Stimulated activated CD8-positive, alpha-beta memory T cell treated with anti-CD3 and anti-CD28 coated beads, Interleukin-7, amount 100 ng/mL, for 48 hours (primary cell): ENCODE data around the gene PCNX3.

ENCODE experiments used
- DNase-seq, 2 donors: peaks; one replicate each; pipeline ENCODE4 v3.0.0-alpha.2; 2020; ENCODE audit warnings: low read depth in 1 of 2; ENCODE audit errors: extremely low read depth in 1 of 2

The PCNX3 gene

DNA sequence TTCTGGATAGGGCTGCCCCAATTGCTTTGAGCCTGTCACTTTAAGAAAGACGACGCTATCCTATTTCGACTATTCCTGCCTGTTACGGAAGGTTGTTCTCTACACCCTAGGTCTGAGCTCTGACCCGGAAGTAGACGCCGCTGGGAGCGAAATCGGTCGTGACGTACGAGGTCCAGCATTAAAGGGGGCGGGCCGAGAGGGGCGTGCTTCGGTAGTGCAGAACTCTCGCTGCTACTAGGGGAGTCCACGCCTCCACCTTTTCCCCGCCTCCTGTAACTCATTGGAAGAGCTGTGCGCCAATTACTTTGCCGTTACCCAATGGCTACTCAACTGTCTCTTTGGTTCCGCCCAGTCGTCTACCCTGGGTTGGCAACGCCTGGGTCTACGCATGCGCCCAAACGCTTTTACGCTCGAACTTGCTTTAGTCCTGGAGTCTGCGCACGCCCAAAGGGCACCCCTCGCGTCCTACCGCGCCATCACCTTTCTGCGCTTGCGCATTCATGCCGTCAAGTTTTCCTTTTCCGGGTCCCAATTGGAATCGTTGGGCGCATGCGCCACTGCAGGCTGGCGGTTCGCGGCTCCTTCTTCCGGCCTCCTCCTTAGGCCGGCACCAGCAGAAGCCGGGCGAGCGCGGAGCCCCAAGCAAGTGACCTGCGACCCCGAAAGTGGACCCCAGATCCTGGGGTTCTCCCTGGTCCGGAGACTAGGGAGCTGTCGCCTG, at the start of gene PCNX3:
PCNX3 (plus strand) TSS at position 548 of the 721 bp plus-strand sequence. CDS start 536 bp downstream, outside the sequence.
- peak; percentile 100 for DNase-seq

DNA sequence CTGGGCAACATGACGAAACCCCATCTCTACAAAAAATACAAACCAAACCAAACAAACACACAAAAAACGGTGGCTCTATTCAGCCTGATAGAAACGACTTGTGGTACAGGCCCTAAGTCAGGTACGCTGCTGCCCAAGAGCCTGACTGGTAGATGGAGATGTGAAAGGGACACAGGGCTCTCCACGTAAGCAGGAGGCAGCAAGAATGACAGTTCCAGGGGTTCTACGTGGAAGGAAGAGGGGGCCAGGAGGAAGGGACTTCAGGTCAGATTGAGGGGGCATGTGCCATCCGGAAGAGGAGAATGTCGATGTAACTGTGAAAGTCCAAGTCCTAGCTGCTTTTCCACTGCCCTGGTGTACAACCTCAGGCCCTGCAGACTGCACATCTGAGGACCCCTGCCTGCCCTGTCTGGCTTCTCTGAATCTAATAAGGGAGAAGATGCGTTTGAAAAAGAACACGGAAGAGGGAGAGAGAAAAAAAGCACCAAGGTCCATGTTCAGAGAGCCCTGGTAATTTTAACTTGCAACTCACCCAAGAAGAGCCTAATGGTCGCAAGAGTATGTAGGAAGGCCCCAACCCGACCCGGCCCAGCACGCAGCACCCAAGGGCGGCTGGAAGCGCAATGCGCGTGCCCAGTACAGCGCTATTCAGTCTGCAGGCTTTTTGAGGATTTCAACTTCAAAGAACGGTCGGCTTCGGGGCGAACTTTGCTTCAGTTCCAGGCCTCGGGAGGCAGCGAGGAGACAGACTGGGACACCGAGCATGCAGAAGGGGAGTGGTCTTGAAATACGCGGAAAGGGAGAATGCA, 46.2 kb upstream of the PCNX3 start:
- no peak for DNase-seq

DNA sequence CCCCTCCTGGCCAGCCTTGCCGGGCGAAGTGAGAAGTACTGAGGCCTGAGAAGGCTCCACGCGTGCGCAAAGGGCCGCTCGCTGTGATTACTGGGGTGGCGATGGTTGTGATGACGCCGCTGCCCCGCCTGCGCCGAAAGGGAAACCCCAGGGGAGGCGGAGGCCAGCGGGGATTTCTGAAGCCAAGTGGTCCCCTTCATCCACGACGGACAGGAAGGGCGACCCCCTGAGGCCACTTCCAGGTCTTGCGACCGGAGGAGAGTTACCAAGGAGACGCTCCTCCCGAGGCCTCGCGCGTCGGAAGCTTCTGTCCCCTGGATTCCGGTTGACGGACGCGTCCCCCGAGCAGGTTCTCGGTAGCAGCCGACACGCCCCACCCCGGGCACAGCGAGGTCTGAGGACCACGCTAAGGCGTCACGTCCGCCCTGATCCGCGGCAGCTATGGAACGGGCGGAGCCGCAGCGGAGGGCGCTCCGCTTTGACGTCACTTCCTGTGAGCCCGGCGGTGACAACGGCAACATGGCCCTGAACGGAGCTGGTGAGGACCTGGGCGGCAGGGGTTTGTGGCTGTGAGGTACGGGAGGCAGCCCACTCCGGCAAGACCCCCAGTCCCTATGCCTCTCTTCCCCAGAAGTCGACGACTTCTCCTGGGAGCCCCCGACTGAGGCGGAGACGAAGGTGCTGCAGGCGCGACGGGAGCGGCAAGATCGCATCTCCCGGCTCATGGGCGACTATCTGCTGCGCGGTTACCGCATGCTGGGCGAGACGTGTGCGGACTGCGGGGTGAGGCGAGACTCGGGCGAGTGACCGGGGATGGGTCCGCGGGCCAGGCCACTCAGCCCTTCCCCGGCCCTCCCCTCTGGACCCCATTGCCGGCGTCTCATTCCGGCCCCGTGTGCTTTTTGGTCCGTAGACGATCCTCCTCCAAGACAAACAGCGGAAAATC, 45.3 kb upstream of the PCNX3 start, which contains the start of gene ZNRD2:
ZNRD2 (plus strand) TSS at position 505 of the 946 bp plus-strand sequence; CDS start at position 520, 15 bp downstream.
- DNase-seq, result peak; percentile 99 to 100

DNA sequence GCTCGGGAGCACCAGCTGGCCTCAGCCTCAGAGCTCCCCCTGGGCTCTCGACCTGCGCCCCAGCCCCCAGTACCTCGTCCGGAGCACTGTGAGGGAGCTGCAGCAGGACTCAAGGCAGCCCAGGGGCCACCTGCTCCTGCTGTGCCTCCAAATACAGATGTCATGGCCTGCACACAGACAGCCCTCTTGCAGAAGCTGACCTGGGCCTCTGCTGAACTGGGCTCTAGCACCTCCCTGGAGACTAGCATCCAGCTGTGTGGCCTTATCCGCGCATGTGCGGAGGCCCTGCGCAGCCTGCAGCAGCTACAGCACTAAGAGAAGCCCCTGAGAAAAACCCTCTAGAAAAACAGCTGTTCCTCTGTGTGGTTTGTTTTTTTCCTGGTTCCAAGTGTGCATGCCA, 44.2 kb upstream of the PCNX3 start:
- no peak for DNase-seq

DNA sequence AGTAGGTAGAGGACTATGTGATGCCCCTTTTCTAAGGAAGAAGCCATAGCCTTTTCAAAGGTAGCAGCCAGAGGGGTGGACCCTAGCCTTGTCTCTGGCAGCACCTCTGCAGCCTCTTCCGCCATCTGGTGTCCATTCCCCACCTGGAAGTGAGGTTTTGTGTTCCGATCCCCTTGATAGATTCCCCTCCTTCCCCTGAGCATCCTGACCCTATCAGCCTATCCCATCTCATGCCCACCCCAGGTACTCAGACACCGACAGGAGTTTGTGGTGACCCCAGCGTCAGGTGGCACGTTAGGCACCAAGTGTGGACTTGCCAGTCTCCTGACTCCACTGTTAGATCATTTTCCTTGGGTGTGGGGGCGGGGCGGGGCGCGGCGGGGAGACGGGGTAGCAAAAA, 43.6 kb upstream of the PCNX3 start:
- DNase-seq, result no peak

DNA sequence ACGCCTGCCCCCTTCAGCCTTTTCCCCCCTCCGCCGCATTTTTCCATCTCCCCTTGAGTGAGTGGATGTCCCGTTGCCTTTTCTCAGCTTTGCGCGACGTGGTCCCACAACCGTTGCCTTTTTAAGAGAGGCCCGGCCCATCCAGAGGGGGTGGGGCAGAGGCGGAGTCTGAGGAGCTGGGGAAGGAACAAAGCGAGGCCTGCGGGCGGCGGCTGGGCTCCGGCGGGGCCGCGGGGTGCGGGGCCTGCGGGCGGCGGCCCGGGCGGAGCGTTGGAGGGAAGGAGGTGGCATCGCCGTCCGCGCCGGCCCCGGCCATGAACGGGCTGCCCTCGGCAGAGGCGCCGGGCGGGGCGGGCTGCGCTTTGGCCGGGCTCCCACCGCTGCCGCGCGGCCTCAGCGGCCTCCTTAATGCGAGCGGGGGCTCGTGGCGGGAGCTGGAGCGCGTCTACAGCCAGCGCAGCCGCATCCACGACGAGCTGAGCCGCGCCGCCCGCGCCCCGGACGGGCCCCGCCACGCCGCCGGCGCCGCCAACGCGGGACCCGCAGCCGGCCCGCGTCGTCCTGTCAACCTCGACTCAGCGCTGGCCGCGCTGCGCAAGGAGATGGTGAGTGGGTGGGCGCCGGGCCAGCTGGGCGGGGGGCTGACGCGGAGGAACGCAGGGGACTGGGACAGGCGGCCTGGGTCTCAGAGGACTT, 43.1 kb upstream of the PCNX3 start, which contains the start of gene FAM89B:
FAM89B (plus strand) TSS at position 183 of the 696 bp plus-strand sequence; CDS start at position 315, 132 bp downstream.
- peak; percentile 69 to 89 for DNase-seq

DNA sequence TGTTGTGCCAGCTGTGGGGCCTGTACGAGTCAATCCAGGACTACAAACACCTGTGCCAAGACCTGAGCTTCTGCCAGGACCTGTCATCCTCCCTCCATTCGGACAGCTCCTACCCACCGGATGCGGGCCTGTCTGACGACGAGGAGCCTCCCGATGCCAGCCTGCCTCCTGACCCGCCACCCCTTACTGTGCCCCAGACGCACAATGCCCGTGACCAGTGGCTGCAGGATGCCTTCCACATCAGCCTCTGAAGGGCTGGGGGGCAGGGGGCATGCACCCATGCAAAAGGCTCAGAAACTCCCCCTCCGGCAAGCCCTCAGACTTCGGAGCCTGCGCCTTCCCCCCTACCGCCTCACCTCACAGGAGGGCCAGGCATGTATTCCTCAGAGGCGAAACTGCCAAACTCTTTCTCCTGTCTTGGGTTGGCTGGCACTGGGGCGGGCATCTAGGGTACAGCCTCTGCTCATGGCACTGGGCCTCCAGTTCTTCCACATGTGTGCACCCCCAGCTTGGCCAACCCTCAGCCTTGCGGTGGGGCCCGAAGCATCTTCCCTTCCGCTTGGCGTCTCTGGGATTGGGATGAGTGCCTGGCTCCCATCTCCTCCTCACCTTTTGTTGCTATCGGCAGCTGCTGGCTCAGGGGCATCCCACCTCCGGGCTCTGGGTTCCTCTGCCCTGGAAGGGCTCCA, 42.0 kb upstream of the PCNX3 start:
- no peak for DNase-seq

GRCh38 chr11:65574109-65574810, 41.3 kb upstream of the PCNX3 start:
- peak; percentile 94 for DNase-seq

DNA sequence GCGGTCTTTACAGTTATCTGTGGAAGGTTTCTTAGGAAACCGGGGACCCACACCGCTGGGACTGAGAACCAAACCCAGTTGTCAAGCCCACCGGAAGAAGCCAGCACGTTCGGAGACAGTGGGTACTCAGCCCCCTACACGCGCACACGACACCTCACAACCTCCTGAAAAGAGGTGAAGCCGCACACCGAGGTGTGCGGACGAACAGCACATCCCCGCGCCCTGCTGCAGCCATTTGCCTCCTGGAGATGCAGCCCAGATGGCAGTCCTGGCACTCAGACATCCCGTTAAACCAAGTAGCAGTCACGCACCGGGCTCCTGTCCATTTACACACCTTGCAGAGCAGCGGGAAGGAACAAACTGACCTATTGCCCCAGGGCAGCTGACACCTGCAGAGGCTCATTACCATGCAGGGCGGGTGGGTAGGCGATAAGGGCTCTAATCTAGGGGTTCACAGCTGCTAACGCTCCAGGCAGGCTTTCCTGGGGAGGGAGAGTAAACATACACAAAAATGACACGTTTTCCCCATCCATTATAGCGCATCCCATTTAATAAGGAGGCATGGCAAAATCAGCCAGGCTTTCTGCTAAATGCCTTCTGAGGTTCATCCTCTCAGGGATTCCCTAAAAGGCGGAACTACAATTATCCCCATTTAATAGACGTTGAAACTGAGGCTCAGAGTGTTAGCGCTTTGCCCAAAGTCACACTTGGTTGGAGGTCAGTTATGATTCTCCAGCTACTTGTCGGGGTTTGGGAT, 40.6 kb upstream of the PCNX3 start:
- DNase-seq, result no peak

DNA sequence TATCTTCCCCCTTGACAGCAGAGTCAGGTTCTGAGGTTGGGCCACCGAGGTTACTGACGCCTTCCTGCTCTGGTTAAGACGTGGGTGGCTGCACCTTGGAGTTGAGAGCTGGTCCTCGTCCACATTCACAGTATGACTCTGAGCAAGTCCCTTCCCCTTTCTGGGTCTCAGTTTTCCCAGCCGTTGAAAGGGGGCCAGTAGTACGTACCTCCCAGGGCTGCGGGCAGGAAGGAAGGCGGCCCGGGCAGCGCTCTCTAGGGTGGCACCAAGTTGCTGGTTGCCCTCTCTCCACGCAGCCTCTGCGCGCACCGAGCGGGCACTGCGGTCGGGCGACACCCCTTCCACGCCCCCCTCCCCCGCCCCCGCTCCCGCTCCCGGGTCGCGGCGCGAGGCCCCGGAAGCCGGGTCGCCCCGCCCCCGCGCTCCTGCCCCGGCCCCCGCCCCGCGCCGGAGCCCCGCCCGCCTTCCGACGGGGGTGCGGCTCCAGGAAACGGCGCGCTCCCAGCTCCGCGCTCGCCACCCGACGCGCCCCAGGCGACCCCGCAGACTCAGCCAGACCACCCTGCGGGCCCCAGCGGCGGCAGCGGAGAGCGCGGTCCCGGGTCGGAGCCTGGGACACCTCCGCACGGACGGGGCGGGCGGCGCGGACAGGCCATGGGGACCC, 39.9 kb upstream of the PCNX3 start, which contains the start of gene EHBP1L1:
EHBP1L1 (plus strand) TSS at position 486 of the 664 bp plus-strand sequence. CDS start 250 bp downstream, outside the sequence.
- DNase-seq, result peak; percentile 70 to 79

DNA sequence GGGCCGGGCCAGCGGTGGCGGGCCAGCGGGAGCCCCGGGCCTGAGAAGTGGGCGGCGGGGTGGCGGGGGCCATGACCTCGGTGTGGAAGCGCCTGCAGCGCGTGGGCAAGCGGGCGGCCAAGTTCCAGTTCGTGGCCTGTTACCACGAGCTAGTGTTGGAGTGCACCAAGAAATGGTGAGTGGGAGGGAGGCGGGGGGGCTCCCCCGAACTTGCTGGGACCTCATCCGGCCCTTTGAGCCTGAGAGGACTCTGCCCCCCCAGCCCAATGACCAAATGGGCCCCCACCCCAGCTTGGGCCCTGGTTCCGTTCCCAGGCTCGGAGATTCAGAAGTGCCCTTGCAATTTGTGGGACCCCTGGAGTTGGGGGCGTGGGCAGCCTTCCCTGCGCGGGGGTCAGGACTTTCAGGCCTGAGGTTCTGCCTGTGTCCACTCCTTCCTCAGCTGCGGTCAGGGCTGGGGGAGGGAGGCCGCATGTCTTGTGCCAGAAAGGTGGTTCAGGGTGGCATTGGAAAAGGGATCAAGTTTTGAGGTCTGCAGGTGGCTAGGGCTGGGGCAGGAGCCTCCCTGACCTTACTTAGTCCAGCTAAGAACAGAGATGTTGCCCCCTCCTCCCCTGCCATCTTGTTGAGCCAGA, 39.2 kb upstream of the PCNX3 start:
- DNase-seq, result no peak

- no peak for DNase-seq
Measured at GRCh38 chr11:65576867-65577755, 38.5 kb upstream of the PCNX3 start.

DNA sequence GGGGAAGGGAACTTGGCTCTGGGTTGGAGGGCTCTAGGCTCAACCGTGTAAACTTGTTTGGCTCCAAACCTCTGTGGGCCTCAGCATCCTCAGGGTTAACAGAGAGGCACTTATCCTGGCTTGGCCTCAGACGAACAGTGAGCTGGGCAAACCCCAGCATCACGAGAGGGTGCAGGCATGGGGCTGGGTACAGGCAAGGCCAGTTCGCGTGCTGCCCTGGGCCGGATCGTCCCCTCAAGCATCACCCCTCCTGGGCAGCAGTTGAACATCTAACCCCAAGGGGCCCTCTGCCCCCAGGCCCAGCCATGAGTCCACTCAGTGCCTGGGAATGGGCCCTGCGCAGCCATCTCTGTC, 37.8 kb upstream of the PCNX3 start:
- no peak for DNase-seq

DNA sequence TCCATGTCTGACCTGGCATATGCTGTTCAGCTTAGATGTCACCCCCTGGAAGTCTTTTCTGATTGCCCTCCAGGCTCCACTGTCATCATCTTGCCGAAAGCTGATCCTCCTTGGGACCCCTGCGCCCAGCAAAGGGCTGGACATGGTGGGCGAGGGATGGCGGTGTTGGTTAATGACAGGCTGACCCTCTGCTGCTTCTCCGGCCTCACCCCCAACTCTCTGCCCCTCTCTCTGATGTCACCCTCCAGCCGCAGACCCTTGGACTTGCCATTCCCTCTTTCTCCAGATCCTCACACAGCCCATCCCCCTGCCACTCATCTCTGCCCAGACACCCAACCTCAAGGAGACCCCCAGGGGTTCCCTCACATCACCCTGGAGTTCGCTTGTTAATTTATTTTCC, 37.4 kb upstream of the PCNX3 start:
- no peak for DNase-seq

DNA sequence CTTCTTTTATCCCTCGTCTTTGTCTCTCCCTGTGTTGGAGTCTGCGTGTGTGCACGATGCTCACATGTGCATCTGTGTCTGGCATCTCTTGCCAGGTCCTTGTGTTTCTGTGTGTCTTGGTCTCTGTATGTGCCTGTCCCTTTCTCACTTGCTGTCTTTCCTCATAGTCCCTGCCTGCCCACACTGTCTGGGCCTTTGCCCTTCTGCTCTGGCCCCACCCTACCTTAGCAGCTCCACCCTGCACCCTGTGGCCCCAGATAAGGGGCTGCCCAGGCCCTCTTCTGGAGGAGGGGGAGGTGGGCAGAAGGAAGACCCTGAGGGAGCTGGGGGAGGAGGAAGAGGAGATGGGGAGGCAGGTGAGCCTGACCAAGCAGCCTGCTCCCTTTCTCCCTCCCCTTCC, 36.9 kb upstream of the PCNX3 start:
- no peak for DNase-seq

- no peak for DNase-seq
Measured at GRCh38 chr11:65579291-65579690, 36.3 kb upstream of the PCNX3 start.
